ENCODE data around the gene HPD. TPM values are rescaled to one million over a fixed set of nuclear protein-coding genes. Genes with fewer than 3 reads are reported as not detected.
"Not testable (repeated sequence)": the region's sequence is repeated elsewhere in the genome, so short reads cannot be mapped to it uniquely, and the experiment has no call there.

The HPD gene
- polyA plus RNA-seq, 1 of the 3 experiments (the other 2 are of a cell fraction) = 1.9 TPM

DNA sequence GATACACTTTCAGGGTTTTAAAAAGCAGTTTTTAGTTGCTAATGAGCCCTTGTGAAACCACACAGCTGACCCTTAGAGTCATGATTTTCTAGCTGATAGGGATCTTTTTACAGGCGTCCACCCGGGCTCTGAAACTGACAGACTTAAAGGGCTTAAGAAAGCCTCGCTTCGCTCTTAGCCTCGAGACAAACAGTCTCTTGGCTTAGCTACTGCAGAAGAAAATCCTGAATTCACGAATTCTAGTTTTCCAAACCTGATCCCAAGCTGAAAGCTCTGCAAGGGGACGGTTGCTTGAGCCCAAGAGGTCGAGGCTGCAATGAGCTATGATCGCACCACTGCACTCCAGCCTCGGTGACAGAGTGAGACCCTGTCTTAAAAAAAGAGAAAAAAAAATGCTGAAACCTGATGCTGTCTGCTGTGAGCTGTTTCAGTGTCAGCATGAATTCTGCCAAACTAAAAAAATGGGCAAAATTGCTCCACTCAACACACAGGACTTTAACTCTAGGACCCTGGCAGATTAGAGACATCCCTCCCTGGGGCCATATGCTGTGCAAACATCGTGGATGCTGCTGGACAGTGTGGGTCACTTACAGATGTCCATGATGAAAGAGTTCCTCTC is 3.1 kb upstream of the HPD start:
- Histone ChIP-seq H3K36me3 (replicated peaks in 1 of 2; ENCODE audit: control insufficient read depth in 1 of 2, insufficient read depth in 2 of 2, low read length in 1 of 2) (no peaks in the 10 kb centered on the region), H3K27me3 (ENCODE audit: insufficient read depth) (no peaks in the 10 kb centered on the region), H3K4me2 (peak overlapping the region; percentile 72), H3K9ac (0 out of 2 replicates have a peak overlapping the region, but pooled peaks have one; percentile 8), H3K9me2 (no peaks in the 10 kb centered on the region), H3K79me2 (ENCODE audit: insufficient read depth) (no peaks in the 10 kb centered on the region), H2AFZ (ENCODE audit: low read depth) (peak overlapping the region; percentile 73; the same call in 1 of the 2 replicates), H3K4me1 (ENCODE audit: control insufficient read depth in 1 of 2, insufficient read depth in 2 of 2, low read depth in 1 of 2, low read length in 1 of 2) (peaks cover 7 to 15% of the 10 kb centered on the region in 2 experiments; a peak in 3 of 4 replicates), H4K20me1 (ENCODE audit: insufficient read depth) (no peaks in the 10 kb centered on the region), H3K9me3 (no peaks in the 10 kb centered on the region), H3F3A (replicated peaks; ENCODE audit: insufficient read depth) (peaks cover 27% of the 10 kb centered on the region), H3K4me3 (ENCODE audit: low read depth in 2 of 2, low read length in 1 of 2) (no peak overlapping the region), H3K27ac (ENCODE audit: low read depth in 2 of 2, low read length in 1 of 2) (peak overlapping the region; percentile 20 to 59; a peak in 3 of 4 replicates)
- WGBS (ENCODE audit: low lambda C conversion rate) = 45% methylated on average over 10 of the region's 11 CpGs
- CTCF ChIA-PET = interaction anchor here (0.6 to 3.5 kb wide), 6 partner anchors 10 to 507 kb away, joined by 3 to 17 read pairs (median 9); partner anchors contain the start of genes PSMD9 and RHOF
- DNase-seq = peak; percentile 60
- TF ChIP-seq EZH2phosphoT487 (IDR thresholded peaks at IDR 0.05; ENCODE audit: borderline replicate concordance, low read depth) = no peak
- TF ChIP-seq, protein P1, sequence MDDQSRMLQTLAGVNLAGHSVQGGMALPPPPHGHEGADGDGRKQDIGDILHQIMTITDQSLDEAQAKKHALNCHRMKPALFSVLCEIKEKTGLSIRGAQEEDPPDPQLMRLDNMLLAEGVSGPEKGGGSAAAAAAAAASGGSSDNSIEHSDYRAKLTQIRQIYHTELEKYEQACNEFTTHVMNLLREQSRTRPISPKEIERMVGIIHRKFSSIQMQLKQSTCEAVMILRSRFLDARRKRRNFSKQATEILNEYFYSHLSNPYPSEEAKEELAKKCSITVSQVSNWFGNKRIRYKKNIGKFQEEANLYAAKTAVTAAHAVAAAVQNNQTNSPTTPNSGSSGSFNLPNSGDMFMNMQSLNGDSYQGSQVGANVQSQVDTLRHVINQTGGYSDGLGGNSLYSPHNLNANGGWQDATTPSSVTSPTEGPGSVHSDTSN (IDR thresholded peaks at IDR 0.05) = peak; percentile 28
- POLR2A ChIA-PET = interaction anchor here (1.2 to 3.2 kb wide), 3 partner anchors 10 to 23 kb away, joined by 3 to 9 read pairs (median 4); no protein-coding TSS in a partner anchor

DNA sequence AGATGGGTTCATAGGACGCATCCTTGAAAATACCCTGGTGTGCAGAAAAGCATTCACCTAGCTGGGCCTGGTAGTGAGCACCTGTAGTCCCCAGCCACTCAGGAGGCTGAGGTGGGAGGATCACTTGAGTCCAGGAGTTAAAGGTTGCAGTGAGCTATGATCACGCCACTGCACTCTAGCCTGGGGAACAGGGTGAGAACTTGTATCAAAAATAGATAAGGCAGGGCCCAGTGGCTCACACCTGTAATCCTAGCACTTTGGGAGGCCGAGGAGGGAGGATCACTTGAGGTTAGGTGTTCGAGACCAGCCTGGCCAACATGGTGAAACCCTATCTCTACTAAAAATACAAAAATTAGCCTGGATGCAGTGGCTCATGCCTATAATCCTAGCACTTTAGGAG is 2.0 kb upstream of the HPD start:
- H3K79me2 ChIP-seq (ENCODE audit: insufficient read depth); H3K27me3 ChIP-seq (ENCODE audit: insufficient read depth); DNase-seq; H3K4me2 ChIP-seq; H3K9ac ChIP-seq; H3K9me2 ChIP-seq; H4K20me1 ChIP-seq (ENCODE audit: insufficient read depth); H3K4me3 ChIP-seq (ENCODE audit: low read depth in 2 of 2, low read length in 1 of 2); H3K9me3 ChIP-seq; H3K36me3 ChIP-seq (replicated peaks in 1 of 2; ENCODE audit: control insufficient read depth in 1 of 2, insufficient read depth in 2 of 2, low read length in 1 of 2); H2AFZ ChIP-seq (ENCODE audit: low read depth); H3K27ac ChIP-seq (ENCODE audit: low read depth in 2 of 2, low read length in 1 of 2): not testable (repeated sequence)
- WGBS (ENCODE audit: low lambda C conversion rate) = 97% methylated on average over 4 of the region's 4 CpGs
- POLR2A ChIA-PET = interaction anchor here (1.3 to 3.2 kb wide), 2 partner anchors 11 to 12 kb away, joined by 4 to 9 read pairs; no protein-coding TSS in a partner anchor
- H3K4me1 ChIP-seq (ENCODE audit: control insufficient read depth in 1 of 2, insufficient read depth in 2 of 2, low read depth in 1 of 2, low read length in 1 of 2) = peaks cover 7 to 15% of the 10 kb centered on the region in 2 experiments; a peak in 3 of 4 replicates
- CTCF ChIA-PET = interaction anchor here (2.2 to 3.5 kb wide), 3 partner anchors 27 to 67 kb away, joined by 10 to 17 read pairs (median 12); partner anchors contain the start of genes PSMD9 and RHOF
- peaks cover 27% of the 10 kb centered on the region for H3F3A ChIP-seq (replicated peaks; ENCODE audit: insufficient read depth)

DNA sequence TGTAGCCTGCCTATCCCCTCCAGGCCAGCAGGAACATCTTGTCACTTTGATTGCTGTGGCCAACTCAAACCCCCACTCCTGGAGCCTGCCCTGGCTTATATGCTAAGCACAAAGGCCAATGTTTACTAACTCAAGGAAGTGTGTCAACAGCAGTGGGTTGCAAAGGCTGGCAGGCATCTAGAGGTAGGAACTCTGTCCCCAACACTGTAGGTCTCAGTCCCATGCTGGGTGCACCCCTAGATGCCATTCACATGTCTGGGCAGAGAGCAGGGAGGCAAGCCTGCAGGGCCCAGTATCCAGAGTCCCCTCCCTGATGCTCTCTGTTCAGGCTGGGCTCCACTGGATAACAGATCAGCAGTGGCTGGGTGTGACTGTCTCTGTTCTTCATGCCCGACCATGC is 1.6 kb upstream of the HPD start:
- POLR2A ChIA-PET = interaction anchor here (3.2 kb wide), 1 partner anchor 12 kb away, joined by 9 read pairs; no protein-coding TSS in a partner anchor
- H3K9me2 ChIP-seq = no peaks in the 10 kb centered on the region
- H3K9me3 ChIP-seq = no peaks in the 10 kb centered on the region
- no peaks in the 10 kb centered on the region for H3K36me3 ChIP-seq (replicated peaks in 1 of 2; ENCODE audit: control insufficient read depth in 1 of 2, insufficient read depth in 2 of 2, low read length in 1 of 2)
- H3K4me3 ChIP-seq (ENCODE audit: low read depth in 2 of 2, low read length in 1 of 2) = no peak overlapping the region
- H3K27ac ChIP-seq (ENCODE audit: low read depth in 2 of 2, low read length in 1 of 2) = no peak overlapping the region
- CTCF ChIA-PET = interaction anchor here (2.2 to 3.5 kb wide), 3 partner anchors 28 to 66 kb away, joined by 10 to 17 read pairs (median 12); partner anchors contain the start of genes PSMD9 and RHOF
- H3K27me3 ChIP-seq (ENCODE audit: insufficient read depth) = no peaks in the 10 kb centered on the region
- TF ChIP-seq, protein P2, sequence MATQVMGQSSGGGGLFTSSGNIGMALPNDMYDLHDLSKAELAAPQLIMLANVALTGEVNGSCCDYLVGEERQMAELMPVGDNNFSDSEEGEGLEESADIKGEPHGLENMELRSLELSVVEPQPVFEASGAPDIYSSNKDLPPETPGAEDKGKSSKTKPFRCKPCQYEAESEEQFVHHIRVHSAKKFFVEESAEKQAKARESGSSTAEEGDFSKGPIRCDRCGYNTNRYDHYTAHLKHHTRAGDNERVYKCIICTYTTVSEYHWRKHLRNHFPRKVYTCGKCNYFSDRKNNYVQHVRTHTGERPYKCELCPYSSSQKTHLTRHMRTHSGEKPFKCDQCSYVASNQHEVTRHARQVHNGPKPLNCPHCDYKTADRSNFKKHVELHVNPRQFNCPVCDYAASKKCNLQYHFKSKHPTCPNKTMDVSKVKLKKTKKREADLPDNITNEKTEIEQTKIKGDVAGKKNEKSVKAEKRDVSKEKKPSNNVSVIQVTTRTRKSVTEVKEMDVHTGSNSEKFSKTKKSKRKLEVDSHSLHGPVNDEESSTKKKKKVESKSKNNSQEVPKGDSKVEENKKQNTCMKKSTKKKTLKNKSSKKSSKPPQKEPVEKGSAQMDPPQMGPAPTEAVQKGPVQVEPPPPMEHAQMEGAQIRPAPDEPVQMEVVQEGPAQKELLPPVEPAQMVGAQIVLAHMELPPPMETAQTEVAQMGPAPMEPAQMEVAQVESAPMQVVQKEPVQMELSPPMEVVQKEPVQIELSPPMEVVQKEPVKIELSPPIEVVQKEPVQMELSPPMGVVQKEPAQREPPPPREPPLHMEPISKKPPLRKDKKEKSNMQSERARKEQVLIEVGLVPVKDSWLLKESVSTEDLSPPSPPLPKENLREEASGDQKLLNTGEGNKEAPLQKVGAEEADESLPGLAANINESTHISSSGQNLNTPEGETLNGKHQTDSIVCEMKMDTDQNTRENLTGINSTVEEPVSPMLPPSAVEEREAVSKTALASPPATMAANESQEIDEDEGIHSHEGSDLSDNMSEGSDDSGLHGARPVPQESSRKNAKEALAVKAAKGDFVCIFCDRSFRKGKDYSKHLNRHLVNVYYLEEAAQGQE (IDR thresholded peaks at IDR 0.05; ENCODE audit: low read depth, low read length) = no peak
- TF ChIP-seq FOSL2 (IDR thresholded peaks at IDR 0.05; ENCODE audit: borderline replicate concordance, low read depth) (no peak), RAD21 (IDR thresholded peaks at IDR 0.05; ENCODE audit: low read length) (no peak), GATA2 (CRISPR knock-in tag; IDR thresholded peaks at IDR 0.05) (no peak), YY1 (IDR thresholded peaks at IDR 0.05; ENCODE audit: low read depth) (no peak), SMC3 (IDR thresholded peaks at IDR 0.05; ENCODE audit: low read depth, low read length) (no peak), POLR2AphosphoS5 (IDR thresholded peaks at IDR 0.05; ENCODE audit: low read depth, low read length) (no peak), TAF1 (IDR thresholded peaks at IDR 0.05; ENCODE audit: borderline replicate concordance, low read depth, low read length) (no peak), ELF1 (IDR thresholded peaks at IDR 0.05) (no peak), MEF2A (IDR thresholded peaks at IDR 0.05; ENCODE audit: borderline replicate concordance, low read depth) (no peak)
- TF ChIP-seq, protein P3, sequence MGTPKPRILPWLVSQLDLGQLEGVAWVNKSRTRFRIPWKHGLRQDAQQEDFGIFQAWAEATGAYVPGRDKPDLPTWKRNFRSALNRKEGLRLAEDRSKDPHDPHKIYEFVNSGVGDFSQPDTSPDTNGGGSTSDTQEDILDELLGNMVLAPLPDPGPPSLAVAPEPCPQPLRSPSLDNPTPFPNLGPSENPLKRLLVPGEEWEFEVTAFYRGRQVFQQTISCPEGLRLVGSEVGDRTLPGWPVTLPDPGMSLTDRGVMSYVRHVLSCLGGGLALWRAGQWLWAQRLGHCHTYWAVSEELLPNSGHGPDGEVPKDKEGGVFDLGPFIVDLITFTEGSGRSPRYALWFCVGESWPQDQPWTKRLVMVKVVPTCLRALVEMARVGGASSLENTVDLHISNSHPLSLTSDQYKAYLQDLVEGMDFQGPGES (IDR thresholded peaks at IDR 0.05; ENCODE audit: low read depth, low read length) = no peak
- TF ChIP-seq, protein P4, sequence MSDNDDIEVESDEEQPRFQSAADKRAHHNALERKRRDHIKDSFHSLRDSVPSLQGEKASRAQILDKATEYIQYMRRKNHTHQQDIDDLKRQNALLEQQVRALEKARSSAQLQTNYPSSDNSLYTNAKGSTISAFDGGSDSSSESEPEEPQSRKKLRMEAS (IDR thresholded peaks at IDR 0.05; ENCODE audit: low read depth) = no peak
- H3K4me2 ChIP-seq = no peak overlapping the region
- no peak overlapping the region for H2AFZ ChIP-seq (ENCODE audit: low read depth)
- H3F3A ChIP-seq (replicated peaks; ENCODE audit: insufficient read depth) = peaks cover 27% of the 10 kb centered on the region
- peaks cover 7 to 15% of the 10 kb centered on the region in 2 experiments; a peak in 3 of 4 replicates for H3K4me1 ChIP-seq (ENCODE audit: control insufficient read depth in 1 of 2, insufficient read depth in 2 of 2, low read depth in 1 of 2, low read length in 1 of 2)
- no peaks in the 10 kb centered on the region for H3K79me2 ChIP-seq (ENCODE audit: insufficient read depth)
- no peaks in the 10 kb centered on the region for H4K20me1 ChIP-seq (ENCODE audit: insufficient read depth)
- WGBS (ENCODE audit: low lambda C conversion rate) = 60% methylated on average over 1 of the region's 1 CpG
- H3K9ac ChIP-seq = no peak overlapping the region
- no peak for DNase-seq
